DND-41 (cell line): Measurements from ENCODE around the gene ABHD16A.

ENCODE experiments used
- EZH2 ChIP-seq: IDR thresholded peaks from 3 replicates; pipeline ENCODE4 v1.6.1; 2012; ENCODE audit warnings: borderline replicate concordance, low read depth, mild to moderate bottlenecking, moderate library complexity, low read length, inconsistent platforms; ENCODE audit not compliant: severe bottlenecking
- TF ChIP-seq, protein P1 (sequence below): IDR thresholded peaks from 2 replicates; pipeline ENCODE4 v1.5.1; 2012; ENCODE audit warnings: borderline replicate concordance, low read length, moderate library complexity, mild to moderate bottlenecking; ENCODE audit not compliant: poor library complexity, severe bottlenecking; ENCODE audit errors: extremely low read depth

DNA sequence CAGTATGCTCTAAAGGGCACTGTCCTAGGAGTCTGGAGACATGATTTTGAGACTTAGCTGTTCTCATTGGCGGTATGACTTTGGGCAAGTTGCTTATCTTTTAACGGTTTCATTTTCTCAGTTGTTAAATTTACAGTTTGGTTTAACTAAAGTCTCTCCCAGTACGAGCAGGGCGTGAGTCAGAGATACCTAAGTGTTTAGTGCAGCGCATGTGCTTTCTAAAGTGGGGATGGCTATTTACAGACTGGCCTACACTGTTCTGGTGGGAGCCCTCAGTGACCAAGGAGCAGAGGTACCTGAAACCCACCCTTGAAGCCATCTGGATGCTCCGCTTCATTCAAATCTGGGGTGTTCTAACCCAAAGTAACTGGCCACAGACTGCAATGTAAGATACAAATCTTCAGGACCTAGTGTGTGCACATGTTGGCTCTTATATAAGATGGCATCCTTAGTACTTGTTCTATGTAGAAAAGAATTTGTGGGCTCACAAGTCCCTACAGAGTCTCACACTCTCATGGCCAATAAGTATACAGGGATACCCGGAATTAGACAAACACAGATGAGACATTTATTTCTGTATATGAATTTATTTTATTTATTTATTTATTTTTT lies 47.4 kb upstream of the ABHD16A start:
- TF ChIP-seq, protein P1, sequence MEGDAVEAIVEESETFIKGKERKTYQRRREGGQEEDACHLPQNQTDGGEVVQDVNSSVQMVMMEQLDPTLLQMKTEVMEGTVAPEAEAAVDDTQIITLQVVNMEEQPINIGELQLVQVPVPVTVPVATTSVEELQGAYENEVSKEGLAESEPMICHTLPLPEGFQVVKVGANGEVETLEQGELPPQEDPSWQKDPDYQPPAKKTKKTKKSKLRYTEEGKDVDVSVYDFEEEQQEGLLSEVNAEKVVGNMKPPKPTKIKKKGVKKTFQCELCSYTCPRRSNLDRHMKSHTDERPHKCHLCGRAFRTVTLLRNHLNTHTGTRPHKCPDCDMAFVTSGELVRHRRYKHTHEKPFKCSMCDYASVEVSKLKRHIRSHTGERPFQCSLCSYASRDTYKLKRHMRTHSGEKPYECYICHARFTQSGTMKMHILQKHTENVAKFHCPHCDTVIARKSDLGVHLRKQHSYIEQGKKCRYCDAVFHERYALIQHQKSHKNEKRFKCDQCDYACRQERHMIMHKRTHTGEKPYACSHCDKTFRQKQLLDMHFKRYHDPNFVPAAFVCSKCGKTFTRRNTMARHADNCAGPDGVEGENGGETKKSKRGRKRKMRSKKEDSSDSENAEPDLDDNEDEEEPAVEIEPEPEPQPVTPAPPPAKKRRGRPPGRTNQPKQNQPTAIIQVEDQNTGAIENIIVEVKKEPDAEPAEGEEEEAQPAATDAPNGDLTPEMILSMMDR: no peak
- no peak for TF ChIP-seq EZH2
